HG03060 (cell line): ENCODE measurements around the gene ZNF610.
"Not testable (repeated sequence)": the region's sequence is repeated elsewhere in the genome, so short reads cannot be mapped to it uniquely, and the experiment has no call there.

Experiments
- ATAC-seq: cut with Tn5 transposase; IDR thresholded peaks from one replicate; pipeline ENCODE4 v1.9.1; 2021; ENCODE audit warnings: low read depth, moderate number of reproducible peaks; ENCODE audit not compliant: unreplicated experiment

The ZNF610 gene

GRCh38 chr19:52336117-52336790 is at the start of gene ZNF610:
Gene ZNF610, plus strand, starts transcription at chr19:52336243. Its CDS starts 12,930 bp downstream, at chr19:52349173.
- no peak for ATAC-seq

GRCh38 chr19:52286256-52286655 is 49.8 kb upstream of the ZNF610 start:
- no peak for ATAC-seq

GRCh38 chr19:52291781-52292180 is 44.3 kb upstream of the ZNF610 start:
- no peak for ATAC-seq

- not testable (repeated sequence) for ATAC-seq
Measured at GRCh38 chr19:52292946-52293345, 43.1 kb upstream of the ZNF610 start.

GRCh38 chr19:52296400-52296772 is 39.7 kb upstream of the ZNF610 start:
- no peak for ATAC-seq

- no peak for ATAC-seq
Measured at GRCh38 chr19:52296773-52297600, 39.1 kb upstream of the ZNF610 start, which contains the start of gene ZNF480. Gene ZNF480, plus strand, starts transcription at chr19:52297169. Its CDS starts 3,244 bp downstream, at chr19:52300413.

GRCh38 chr19:52297601-52298364 is 38.3 kb upstream of the ZNF610 start:
- no peak for ATAC-seq

- ATAC-seq = no peak
Measured at GRCh38 chr19:52307275-52307674, 28.8 kb upstream of the ZNF610 start.

GRCh38 chr19:52322429-52322828 is 13.6 kb upstream of the ZNF610 start:
- ATAC-seq = no peak

- no peak for ATAC-seq
Measured at GRCh38 chr19:52331757-52332156, 4.3 kb upstream of the ZNF610 start.

- no peak for ATAC-seq
Measured at GRCh38 chr19:52335768-52336116, 301 bp upstream of the ZNF610 start.

- ATAC-seq = no peak
Measured at GRCh38 chr19:52336791-52337381, 843 bp downstream of the ZNF610 start.

- ATAC-seq = not testable (repeated sequence)
Measured at GRCh38 chr19:52339022-52339421, 3.0 kb downstream of the ZNF610 start.

GRCh38 chr19:52343548-52343947 is 7.5 kb downstream of the ZNF610 start:
- no peak for ATAC-seq

GRCh38 chr19:52345162-52345561 is 9.1 kb downstream of the ZNF610 start:
- ATAC-seq = no peak

- no peak for ATAC-seq
Measured at GRCh38 chr19:52351512-52351911, 15.5 kb downstream of the ZNF610 start.

GRCh38 chr19:52366414-52366824 is 30.4 kb downstream of the ZNF610 start:
- no peak for ATAC-seq

- no peak for ATAC-seq
Measured at GRCh38 chr19:52369559-52370340, 33.7 kb downstream of the ZNF610 start, which contains the start of gene ZNF880. Gene ZNF880, plus strand, starts transcription at chr19:52369923. Its CDS starts 43 bp downstream, at chr19:52369966.

GRCh38 chr19:52370341-52370710 is 34.3 kb downstream of the ZNF610 start:
- no peak for ATAC-seq

- ATAC-seq = no peak
Measured at GRCh38 chr19:52391135-52391534, 55.1 kb downstream of the ZNF610 start.
